GM18951 (cell line): ENCODE results near the gene TAF12.
"Not testable (repeated sequence)": the region's sequence is repeated elsewhere in the genome, so short reads cannot be mapped to it uniquely, and the experiment has no call there.

Experiments
- POLR2A ChIP-seq: IDR thresholded peaks from 4 replicates; pipeline ENCODE4 v1.6.1; 2011; ENCODE audit warnings: mild to moderate bottlenecking; ENCODE audit not compliant: insufficient read length, insufficient read depth; ENCODE audit errors: extremely low read depth
- in situ Hi-C: fragments of 300-500 bp; cut with MboI; formaldehyde crosslinking; loops from one replicate; pipeline ENCODE4 v1.12.0; 2022; ENCODE audit warnings: low sequenced_read_pairs, mixed read lengths, inconsistent platforms; ENCODE audit not compliant: unreplicated experiment

TAF12 gene

DNA sequence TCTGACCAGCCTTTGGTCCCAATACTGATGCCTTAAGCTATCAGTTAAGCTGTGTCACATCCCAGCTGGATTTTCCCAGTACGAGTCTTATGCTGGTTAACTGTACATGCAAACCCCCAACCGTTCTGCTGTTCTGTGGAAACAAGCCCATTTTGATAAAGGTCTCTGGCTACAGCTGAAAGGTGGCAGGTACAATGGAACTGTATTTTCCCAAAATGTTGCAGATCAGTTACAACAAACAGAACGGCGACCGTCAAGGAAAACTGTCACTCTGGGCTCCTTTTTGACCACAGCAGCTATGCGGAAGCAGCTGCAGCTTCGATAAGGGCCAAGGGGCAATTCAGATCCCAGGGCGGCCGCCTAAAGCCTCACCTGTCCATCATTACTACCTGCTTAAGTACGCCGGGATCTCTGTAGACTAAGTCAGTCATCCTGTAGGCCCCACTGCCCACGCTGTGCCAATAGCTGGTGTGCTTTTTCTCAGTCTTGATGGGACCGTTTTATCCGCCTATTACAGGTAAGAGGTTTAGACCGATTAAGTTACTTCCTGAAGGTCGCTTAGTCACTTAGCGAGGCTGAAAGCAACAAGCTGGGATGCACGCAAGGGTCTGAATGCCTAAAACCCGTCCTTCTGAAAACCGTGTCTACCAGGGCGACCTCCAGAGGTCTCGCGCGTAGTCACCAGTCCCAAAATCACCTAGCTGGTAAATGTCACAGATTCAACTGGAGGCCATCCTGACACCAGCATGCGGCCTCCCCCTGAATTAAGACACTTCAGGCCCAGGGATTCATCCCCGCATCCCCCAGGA lies 61.9 kb downstream of the TAF12 start:
- in situ Hi-C loops: no loop called here
- no peak for TF ChIP-seq POLR2A

DNA sequence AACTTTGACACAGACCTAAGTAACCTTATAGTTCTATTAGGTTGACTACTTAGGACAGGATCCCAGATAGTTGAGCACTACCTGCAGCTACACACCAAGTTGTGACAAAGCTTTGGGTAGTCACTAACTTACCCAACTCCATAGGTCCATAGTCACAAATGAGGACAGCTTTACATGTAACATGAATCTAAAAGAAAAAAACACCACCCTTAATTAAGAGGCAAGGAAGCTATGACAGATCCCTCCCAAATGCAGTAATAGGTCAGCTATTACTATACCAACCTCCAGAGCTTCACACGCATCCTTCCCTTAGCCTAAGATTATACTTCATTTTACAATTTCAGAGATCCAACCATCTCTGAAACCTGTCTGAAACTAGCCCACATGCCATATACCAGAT lies 63.5 kb downstream of the TAF12 start:
- TF ChIP-seq POLR2A: no peak
- in situ Hi-C loops: no loop called here

DNA sequence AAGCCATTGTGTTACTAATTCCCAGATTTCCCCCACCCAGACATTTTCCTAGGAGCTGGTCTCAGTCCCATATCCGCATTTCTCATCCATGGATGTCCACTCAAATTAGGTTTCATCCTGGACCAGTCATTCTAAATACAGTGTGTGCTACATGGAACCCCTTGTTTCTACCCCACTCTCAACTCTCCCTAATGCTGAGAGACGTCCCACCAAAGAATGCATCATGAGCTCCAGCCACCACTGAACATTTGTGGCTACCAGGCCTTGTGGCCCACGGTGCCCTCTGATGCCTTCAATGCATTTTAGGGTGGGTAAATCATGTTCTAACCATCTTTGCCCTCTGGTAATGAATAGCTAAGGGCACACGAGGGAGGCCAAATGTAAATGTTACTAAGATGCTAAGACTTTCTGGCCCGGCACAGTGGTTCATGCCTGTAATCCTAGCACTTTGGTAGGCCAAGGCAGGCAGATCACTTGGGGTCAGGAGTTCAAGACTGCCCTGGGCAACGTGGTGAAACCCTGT lies 64.1 kb downstream of the TAF12 start:
- in situ Hi-C loops: no loop called here

DNA sequence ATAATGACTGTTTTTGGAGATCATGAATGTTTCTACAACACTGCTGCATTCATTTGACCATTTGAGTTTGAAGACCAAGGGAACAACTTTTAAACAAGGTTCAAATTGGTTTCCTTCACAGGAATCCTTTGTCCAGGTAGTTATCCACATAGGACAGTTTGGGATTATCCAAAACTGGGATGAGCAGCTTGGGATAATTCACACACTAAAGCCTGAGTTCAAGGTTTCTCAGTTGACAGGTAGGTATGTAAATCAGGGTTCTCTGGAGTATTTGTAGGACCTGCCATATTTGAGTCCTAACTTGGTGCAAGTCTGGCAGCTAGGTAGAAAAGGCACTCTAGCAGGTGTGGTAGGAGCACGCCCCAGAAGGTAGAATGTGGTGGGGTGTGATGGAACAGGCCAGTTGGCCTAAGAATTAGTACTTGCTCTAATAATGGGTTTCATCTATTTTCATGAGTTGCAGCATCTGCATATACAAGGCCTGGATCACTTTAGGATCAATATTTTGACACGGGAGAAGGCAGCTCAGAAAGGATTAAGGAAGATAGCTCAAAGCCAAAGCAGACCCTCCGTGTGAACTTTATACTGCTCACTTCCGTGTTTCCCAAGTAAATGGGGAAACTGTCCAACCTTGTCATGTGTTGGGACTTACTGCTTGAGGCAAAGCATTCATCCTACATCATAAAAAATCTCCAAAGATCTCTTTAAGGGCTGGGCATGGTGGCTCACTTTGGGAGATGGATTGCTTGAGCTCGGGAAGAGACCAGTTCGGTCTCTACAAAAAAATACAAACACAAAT lies 64.9 kb downstream of the TAF12 start:
- in situ Hi-C loops: no loop called here
- TF ChIP-seq POLR2A: peak; percentile 18

More for the DNA sequence above, 64.1 kb downstream of the TAF12 start:
- no peak for TF ChIP-seq POLR2A

DNA sequence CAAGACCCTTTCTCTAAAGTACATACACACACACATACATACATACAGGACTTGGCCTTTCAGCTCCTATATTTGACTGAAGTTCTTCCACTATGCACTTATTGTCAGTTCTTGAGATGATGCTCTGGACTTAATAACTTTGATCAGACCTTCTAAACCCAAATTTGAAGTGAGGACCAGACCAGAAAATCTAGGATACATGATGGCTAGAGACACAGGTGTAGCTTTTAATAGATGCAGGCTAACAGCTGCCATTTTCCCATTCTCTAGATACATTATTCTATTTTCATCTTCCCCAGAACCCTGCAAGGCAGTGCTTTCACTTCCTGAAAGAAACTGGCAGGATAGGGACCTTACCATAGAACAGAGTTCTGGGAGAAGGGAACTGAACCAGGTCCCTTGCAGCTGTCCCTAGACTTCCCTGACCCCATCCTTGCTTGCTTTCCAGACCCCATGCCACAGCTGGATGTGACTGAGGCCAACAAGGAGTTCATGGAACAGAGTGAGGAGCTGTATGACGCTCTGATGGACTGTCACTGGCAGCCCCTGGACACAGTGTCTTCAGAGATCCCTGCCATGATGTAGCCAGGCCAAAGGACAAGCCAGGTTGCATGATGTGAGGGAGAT lies 65.7 kb downstream of the TAF12 start:
- in situ Hi-C loops: no loop called here
- peak; percentile 9 for TF ChIP-seq POLR2A

DNA sequence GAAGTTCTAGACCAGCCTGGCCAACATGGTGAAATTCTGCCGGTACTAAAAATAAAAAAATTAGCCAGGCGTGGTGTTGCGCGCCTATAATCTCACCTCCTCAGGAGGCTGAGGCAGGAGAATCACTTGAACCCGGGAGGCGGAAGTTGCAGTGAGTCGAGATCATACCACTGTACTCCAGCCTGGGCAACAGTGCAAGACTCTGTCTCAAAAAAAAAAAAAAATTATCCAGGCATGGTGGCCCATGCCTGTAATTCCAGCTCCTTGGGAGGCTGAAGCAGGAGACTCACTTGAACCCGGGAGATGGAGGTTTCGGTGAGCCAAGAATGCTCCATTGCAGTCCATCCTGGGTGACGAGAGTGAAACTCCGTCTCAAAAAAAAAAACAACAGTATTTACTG lies 69.3 kb downstream of the TAF12 start:
- TF ChIP-seq POLR2A: no peak
- in situ Hi-C loops: no loop called here

DNA sequence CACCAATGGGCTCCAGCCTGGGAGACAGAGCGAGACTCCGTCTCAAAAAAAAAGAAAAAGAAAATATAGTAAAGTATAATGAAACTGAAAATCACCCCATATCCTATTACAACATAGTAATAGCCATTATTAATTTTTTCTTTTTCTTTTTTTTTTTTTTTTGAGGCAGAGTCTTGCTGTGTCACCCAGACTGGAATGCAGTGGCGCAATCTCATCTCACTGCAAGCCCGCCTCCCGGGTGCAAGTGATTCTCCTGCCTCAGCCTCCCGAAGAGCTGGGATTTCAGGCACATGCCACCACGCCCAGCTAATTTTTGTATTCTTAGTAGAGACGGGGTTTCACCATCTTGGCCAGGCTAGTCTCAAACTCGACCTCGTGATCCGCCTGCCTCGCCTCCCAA lies 70.0 kb downstream of the TAF12 start:
- in situ Hi-C loops: not testable (repeated sequence)

DNA sequence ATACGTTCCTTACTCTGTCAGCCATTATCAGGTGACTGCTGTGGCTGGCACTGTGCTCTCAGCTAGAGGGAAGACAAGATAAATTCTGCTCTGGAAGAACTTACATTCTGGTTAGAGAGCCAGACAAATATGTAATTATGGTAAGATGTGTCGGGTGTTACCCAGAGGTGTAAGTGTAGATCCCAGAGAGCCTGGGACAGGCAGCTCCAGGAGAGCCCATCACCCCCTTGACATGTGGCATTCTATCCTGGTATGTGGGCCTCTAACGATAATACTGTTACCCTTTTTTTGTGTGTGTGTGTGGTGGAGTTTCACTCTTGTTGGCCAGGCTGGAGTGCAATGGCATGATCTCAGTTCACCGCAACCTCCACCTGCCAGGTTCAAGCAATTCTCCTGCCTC lies 71.0 kb downstream of the TAF12 start:
- in situ Hi-C loops: no loop called here
- TF ChIP-seq POLR2A: no peak

DNA sequence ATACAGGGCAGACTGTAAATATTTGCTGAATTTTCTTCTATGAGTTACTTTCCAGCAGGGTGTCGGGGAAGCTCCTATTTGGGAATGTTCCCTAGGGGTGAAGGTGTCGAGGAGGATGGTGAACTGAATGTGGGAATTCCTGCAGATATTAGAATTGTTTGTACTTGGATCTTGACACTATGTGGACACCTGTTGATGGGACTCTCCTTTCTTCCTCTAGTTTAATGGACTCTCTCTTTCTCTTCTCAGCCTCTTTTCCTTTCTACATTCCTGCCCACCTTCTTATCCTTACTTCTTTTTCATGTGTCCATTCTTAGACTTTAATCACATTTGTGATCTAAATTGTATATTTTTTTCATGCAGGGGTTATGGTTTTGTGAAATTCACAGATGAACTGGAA lies 75.9 kb downstream of the TAF12 start:
- no peak for TF ChIP-seq POLR2A
- in situ Hi-C loops: no loop called here

DNA sequence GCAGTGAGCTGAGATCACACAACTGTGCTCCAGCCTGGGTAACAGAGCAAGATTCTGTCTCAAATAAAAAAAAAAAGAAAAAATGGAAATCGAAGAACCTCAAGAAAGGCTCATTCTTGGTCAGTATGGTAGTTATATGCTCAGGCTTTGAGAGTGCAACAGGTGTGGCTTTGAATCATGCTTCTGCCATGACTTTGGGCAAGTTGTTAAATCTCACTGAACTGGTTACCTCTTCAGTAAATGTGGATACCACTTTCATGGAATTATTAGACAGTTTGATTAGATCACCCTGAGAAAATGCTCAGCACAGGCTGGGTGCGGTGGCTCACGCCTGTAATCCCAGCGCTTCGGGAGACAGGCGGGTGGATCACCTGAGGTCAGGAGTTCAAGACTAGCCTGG lies 77.1 kb downstream of the TAF12 start:
- in situ Hi-C loops: no loop called here
- TF ChIP-seq POLR2A: no peak

DNA sequence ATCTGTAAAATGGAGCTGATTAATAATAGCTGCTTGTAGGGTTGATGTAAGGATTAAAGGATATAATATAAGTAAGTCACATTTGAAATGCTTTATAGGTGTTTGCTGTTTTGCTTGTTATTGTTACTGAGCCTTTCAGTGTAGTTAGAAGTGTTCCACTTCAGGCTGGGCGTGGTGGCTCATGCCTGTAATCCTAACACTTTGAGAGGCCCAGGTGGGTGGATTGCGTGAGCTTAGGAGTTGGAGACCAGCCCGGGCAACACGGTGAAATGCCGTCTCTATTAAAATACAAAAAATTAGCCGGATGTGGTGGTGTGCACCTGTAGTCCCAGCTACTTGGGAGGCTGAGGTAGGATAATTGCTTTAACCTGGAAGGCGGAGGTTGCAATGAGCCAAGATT lies 77.8 kb downstream of the TAF12 start:
- no peak for TF ChIP-seq POLR2A
- in situ Hi-C loops: no loop called here

DNA sequence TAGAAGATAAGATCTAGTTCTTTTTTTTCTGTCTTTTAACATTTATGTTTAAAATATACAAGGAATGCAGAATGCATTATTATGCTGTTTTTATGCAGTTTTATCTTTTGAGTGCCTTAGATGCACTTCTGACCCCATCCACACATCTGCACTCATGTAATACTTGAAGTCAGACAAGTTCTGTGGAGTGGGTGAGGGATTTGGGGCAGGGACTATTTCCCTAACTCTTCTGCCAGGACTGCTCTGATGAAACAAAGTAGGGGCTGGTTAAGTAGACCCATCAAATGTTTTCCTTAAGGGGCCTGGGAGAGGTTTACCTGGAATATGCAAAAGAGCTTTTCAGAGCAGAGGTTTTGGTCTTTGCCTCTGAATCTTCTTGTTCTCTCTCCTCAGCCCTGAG lies 78.6 kb downstream of the TAF12 start:
- no peak for TF ChIP-seq POLR2A

DNA sequence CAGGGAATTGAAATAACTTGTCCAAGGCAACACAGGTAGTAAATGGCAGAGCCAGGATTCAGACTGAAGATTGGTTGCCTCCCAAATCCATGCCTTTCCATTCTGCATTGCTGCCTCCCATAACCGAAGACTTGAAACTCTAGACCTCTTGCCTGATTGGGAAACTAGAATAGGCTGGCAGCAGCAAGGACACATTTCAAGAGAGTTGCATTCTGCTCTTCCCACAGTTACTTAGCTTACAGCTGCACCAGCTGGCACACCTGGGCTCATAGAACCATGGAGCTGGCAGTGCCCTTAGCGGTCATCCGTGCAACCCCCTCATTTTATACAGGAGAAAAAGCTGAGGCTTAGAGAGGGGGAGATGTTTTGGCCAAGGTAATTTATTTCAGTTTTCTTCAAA lies 82.0 kb downstream of the TAF12 start:
- in situ Hi-C loops: no loop called here
- TF ChIP-seq POLR2A: no peak

More for the DNA sequence above, 78.6 kb downstream of the TAF12 start:
- in situ Hi-C loops: no loop called here
